OCI-LY3 (cell line): ENCODE results near the gene IST1.

ENCODE experiments used
- CTCF ChIP-seq: fragments of 200-600, 300-600 bp; sonication (generic); IDR thresholded peaks from 2 replicates; pipeline ENCODE4 v1.5.1; 2014; ENCODE audit warnings: antibody characterized with exemption, low read length, low read depth
- EZH2phosphoT487 ChIP-seq: fragments of 200-600 bp; shearing (Covaris generic); IDR thresholded peaks from 2 replicates; pipeline ENCODE4 v1.6.1; 2018; ENCODE audit warnings: antibody characterized with exemption, mixed run types, low read depth

DNA sequence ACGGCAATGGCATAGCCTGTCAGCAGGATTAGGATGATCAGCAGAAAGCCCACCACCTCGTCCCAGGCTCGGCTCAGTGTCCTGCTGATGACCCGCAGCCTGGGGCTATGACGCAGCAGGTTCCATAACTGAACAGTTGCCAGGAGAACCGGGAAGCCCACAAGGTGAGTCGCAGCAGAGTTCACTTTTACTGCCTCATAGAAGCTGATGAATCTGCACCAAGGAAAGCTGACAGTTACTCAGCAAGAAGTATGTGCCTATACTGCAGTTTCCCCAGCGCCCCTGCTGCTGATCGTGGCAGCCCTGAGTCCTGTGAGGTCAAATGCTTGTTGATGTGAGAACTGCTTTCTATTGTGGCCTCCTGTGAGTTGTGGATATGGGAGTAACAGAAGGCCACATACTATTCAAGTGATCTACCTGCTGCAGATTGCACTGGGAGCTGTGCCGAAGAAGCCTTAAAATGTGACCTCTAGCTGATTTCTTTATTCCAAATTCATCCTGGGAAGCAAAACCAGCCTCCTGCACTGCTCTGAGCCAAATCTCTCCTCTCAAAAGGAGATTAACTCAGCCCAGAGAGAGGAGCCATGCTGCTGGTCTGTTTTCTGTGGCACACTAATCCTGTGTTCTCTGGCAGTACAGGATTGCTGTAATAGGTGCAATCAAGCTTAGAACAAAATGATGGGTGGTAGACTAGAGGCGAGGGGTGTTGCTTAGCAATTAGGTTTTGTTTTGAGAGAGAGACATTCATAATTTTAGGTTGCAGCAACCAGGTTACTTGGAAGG, 38.8 kb downstream of the IST1 start:
- TF ChIP-seq EZH2phosphoT487 = no peak
- TF ChIP-seq CTCF = no peak
